CD8-positive, alpha-beta memory T cell (primary cell): ENCODE measurements around the gene RPL7A. TPM values are rescaled to one million over a fixed set of nuclear protein-coding genes. Genes with fewer than 3 reads are reported as not detected.
A peak's percentile ranks its signal among the peaks of the same experiment; 100 is the strongest.

Source experiments
- CTCF ChIA-PET: fragments of 350-600 bp; sonication (Branson Sonifier 250); formaldehyde crosslinking; loops from one replicate; lab custom pipeline; 2021; ENCODE audit warnings: antibody characterized with exemption; lab: Charles Lee
- POLR2A ChIA-PET: fragments of 350-600 bp; sonication (Branson Sonifier 250); formaldehyde crosslinking; loops from one replicate; lab custom pipeline; 2021; ENCODE audit warnings: antibody characterized with exemption; lab: Charles Lee
- DNase-seq, 5 donors: peaks; one replicate each; pipeline versions ENCODE4 v3.0.0 to v3.0.0-alpha.2; 2020 to 2022; ENCODE audit warnings: mixed read lengths in 1 of 5
- H3K27ac ChIP-seq: one replicate; pipeline ENCODE4 v1.7.0; 2013; ENCODE audit warnings: low read depth, mild to moderate bottlenecking, low read length, moderate library complexity
- H3K27me3 ChIP-seq: 2 replicates; pipeline ENCODE4 v1.7.0; 2013; ENCODE audit warnings: low read length, mild to moderate bottlenecking; ENCODE audit not compliant: insufficient read depth, poor library complexity, severe bottlenecking
- H3K36me3 ChIP-seq: 2 replicates; pipeline ENCODE4 v1.7.0; 2013; ENCODE audit warnings: mild to moderate bottlenecking, low read length, moderate library complexity; ENCODE audit not compliant: insufficient read depth
- H3K4me1 ChIP-seq: 2 replicates; pipeline ENCODE4 v1.7.0; 2013; ENCODE audit warnings: mild to moderate bottlenecking, low read length, moderate library complexity; ENCODE audit not compliant: insufficient read depth
- H3K4me3 ChIP-seq: 2 replicates; pipeline ENCODE4 v1.7.0; 2013; ENCODE audit warnings: mild to moderate bottlenecking, low read length
- H3K9me3 ChIP-seq: 2 replicates; pipeline ENCODE4 v1.7.0; 2013; ENCODE audit warnings: mild to moderate bottlenecking, low read length
- H3K27ac Mint-ChIP-seq, 8 donors: one replicate each; pipeline ENCODE4 v1.8.0; 2020 to 2021; ENCODE audit warnings: mixed read lengths in 8 of 8, mild to moderate bottlenecking in 6 of 8, inconsistent platforms in 3 of 8, moderate library complexity in 3 of 8
- H3K27me3 Mint-ChIP-seq, 2 donors: one replicate each; pipeline ENCODE4 v1.8.0; 2020 to 2021; ENCODE audit warnings: mixed read lengths in 2 of 2, mild to moderate bottlenecking in 1 of 2, moderate library complexity in 1 of 2
- H3K36me3 Mint-ChIP-seq, 3 donors: one replicate each; pipeline ENCODE4 v1.8.0; 2020 to 2021; ENCODE audit warnings: mixed read lengths in 3 of 3, inconsistent platforms in 1 of 3, mild to moderate bottlenecking in 1 of 3
- H3K4me1 Mint-ChIP-seq, 3 donors: one replicate each; pipeline ENCODE4 v1.8.0; 2020 to 2021; ENCODE audit warnings: mixed read lengths in 3 of 3, inconsistent platforms in 1 of 3, mild to moderate bottlenecking in 1 of 3
- H3K4me3 Mint-ChIP-seq, 7 donors: one replicate each; pipeline ENCODE4 v1.8.0; 2020 to 2021; ENCODE audit warnings: mixed read lengths in 7 of 7, mild to moderate bottlenecking in 6 of 7, moderate library complexity in 4 of 7, inconsistent platforms in 2 of 7
- H3K9me3 Mint-ChIP-seq, 5 donors: one replicate each; pipeline ENCODE4 v1.8.0; 2020 to 2022; ENCODE audit warnings: mixed read lengths in 5 of 5, mild to moderate bottlenecking in 3 of 5, moderate library complexity in 2 of 5, inconsistent platforms in 1 of 5
- polyA plus RNA-seq: library from polyadenylated mRNA; unstranded; fragments of 300-500 nt; fragmentation: Illumina TruSeq; gene quantifications from one replicate; pipeline ENCODE4 v1.2.3, GENCODE V29; 2021
- total RNA-seq, 2 experiments: library from RNA; stranded (reverse); gene quantifications; one replicate each; pipeline ENCODE4 v1.2.3, GENCODE V29; 2021

RPL7A gene
- total and polyA plus RNA-seq, 3 experiments from 2014 or later: 1,038 to 3,155 (median 3,139) TPM

DNA sequence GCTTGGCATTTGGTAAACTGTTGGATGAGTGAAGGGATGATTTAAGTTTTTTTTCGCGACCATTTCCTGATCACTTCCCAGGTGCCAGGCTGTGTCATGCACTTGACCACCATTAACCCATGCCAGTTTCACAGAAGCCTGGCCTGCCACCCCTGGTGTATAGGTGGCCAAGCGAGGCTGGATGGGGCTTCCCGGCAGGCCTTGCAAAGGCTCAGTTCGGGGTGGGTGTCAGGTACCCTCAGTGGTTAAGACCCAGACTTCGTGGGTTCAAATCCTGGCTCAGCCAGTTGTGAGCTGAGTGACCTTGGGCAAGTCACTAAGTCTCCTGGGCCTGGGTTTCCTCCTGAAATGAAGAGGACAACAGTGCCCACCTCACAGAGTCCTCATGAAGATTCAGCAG lies 2.4 kb upstream of the RPL7A start:
- H3K27ac ChIP-seq: no peak overlapping the region
- peaks cover 37 to 55% (median 40%) of the 10 kb centered on the region in 3 donors for H3K4me1 Mint-ChIP-seq
- DNase-seq: no peak
- H3K27ac Mint-ChIP-seq: peak overlapping the region in 1 of 8 donors; percentile 29
- peaks cover 37% of the 10 kb centered on the region for H3K36me3 ChIP-seq
- H3K27me3 ChIP-seq: no peaks in the 10 kb centered on the region
- H3K4me3 ChIP-seq: no peak overlapping the region
- peak overlapping the region in 4 of 7 donors; percentile 24 to 58 (median 45) for H3K4me3 Mint-ChIP-seq
- POLR2A ChIA-PET: interaction anchor here (1.2 kb wide), 1 partner anchor 10 kb away, joined by 3 read pairs; no protein-coding TSS in a partner anchor
- H3K4me1 ChIP-seq: peaks cover 32% of the 10 kb centered on the region
- CTCF ChIA-PET: interaction anchor here (1.6 to 6.1 kb wide), 2 partner anchors 11 to 27 kb away, joined by 8 to 47 read pairs; partner anchors contain the start of genes SURF1 and SURF2
- peaks cover 0 to 3% of the 10 kb centered on the region in 2 donors for H3K27me3 Mint-ChIP-seq
- H3K9me3 ChIP-seq: no peaks in the 10 kb centered on the region
- peaks cover 3 to 84% (median 11%) of the 10 kb centered on the region in 3 donors for H3K36me3 Mint-ChIP-seq
- H3K9me3 Mint-ChIP-seq: no peaks in the 10 kb centered on the region

DNA sequence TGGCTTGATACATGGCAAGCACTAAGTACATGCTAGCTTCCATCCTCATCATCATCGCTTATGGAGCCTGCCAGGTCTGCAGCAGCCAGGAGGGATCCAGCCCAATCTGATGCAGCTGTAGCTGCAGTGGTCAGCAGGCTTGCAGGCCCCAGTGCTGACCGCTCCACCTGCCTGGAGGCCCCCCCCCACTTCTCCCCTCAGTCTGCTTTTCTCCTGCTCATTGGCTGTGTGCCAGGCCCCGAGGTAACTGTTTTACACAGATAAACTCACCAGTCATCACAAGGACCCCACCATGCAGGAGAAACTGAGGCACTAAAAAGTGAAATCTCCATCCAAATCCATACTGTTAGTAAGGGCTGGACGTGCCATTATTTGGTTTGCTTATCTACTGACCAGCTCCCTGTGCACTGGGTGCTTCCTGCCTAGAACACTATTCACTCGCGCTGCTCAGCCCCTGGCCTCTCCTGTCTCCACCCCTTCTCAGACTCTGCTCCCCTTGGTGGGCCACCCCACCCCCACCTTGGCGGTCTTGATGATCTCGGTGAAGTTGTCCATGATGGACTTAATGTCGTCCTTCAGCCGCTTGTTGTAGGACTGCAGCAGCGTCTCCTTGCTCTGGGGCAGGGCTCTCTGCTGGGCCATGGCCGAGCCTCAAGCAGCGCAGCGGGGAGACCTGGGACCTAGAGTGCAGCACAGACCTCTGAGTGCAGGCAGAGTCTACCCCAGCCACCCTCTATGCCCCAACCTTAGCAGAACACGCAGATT lies 1.8 kb upstream of the RPL7A start:
- H3K27me3 ChIP-seq: no peaks in the 10 kb centered on the region
- H3K36me3 Mint-ChIP-seq: peaks cover 3 to 84% (median 8%) of the 10 kb centered on the region in 3 donors
- peaks cover 31 to 52% (median 34%) of the 10 kb centered on the region in 3 donors for H3K4me1 Mint-ChIP-seq
- H3K4me3 ChIP-seq: peak overlapping the region; percentile 78
- H3K9me3 ChIP-seq: no peaks in the 10 kb centered on the region
- H3K27me3 Mint-ChIP-seq: peaks cover 0 to 3% of the 10 kb centered on the region in 2 donors
- H3K36me3 ChIP-seq: peaks cover 43% of the 10 kb centered on the region
- no peaks in the 10 kb centered on the region for H3K9me3 Mint-ChIP-seq
- peaks cover 29% of the 10 kb centered on the region for H3K4me1 ChIP-seq
- POLR2A ChIA-PET: interaction anchor here (1.2 kb wide), 1 partner anchor 9 kb away, joined by 3 read pairs; no protein-coding TSS in a partner anchor
- H3K4me3 Mint-ChIP-seq: peak overlapping the region; percentile 87 to 100 (median 99)
- no peak overlapping the region for H3K27ac ChIP-seq
- DNase-seq: no peak
- peak overlapping the region in 7 of 8 donors; percentile 34 to 92 (median 82) for H3K27ac Mint-ChIP-seq
- CTCF ChIA-PET: interaction anchor here (1.6 to 6.1 kb wide), 2 partner anchors 10 to 26 kb away, joined by 8 to 47 read pairs; partner anchors contain the start of genes SURF1 and SURF2

DNA sequence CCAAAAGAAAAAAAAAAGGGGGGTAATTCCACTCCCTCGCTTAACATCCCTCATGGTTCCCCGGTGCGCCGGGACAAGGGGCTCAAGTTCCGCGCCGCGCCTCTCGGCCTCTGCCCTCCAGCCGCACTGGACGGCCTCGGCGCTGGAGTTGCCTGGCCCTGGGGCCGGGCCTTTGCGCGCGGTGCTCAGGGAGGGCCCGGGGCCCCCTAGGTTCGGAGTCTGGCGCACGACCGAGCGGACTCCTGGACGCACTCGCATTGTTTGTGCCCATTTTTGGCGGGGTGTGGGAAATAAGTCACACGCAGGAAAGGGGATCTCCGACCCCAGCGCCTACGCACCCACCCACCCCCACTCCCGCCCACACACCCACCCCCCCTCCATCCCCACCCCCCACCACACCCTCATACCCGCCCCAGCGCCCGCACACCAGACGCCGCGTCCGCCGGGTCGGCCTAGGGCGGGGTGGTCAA lies 468 bp upstream of the RPL7A start:
- CTCF ChIA-PET: interaction anchor here (0.8 to 6.1 kb wide), 6 partner anchors 9 to 57 kb away, joined by 3 to 47 read pairs (median 4); partner anchors contain the start of genes SURF1 and SURF2
- Histone ChIP-seq H3K4me3 (peak overlapping the region; percentile 99), H3K27me3 (no peaks in the 10 kb centered on the region), H3K36me3 (peaks cover 56% of the 10 kb centered on the region), H3K9me3 (no peaks in the 10 kb centered on the region), H3K4me1 (peaks cover 29% of the 10 kb centered on the region), H3K27ac (peak overlapping the region; percentile 92)
- Mint-ChIP-seq H3K27me3 (peaks cover 0 to 3% of the 10 kb centered on the region in 2 donors), H3K4me1 (peaks cover 29 to 47% (median 34%) of the 10 kb centered on the region in 3 donors), H3K36me3 (peaks cover 7 to 86% (median 16%) of the 10 kb centered on the region in 3 donors), H3K4me3 (peak overlapping the region; percentile 93 to 100 (median 99)), H3K27ac (peak overlapping the region in 7 of 8 donors; percentile 85 to 99 (median 93)), H3K9me3 (no peaks in the 10 kb centered on the region)
- POLR2A ChIA-PET: interaction anchor here (0.7 to 1.8 kb wide), 9 partner anchors 8 to 336 kb away, joined by 4 to 25 read pairs (median 7); partner anchors contain the start of genes STKLD1, SURF1 and SURF2
- peak in 3 of 5 donors; percentile 35 to 72 (median 45) for DNase-seq

DNA sequence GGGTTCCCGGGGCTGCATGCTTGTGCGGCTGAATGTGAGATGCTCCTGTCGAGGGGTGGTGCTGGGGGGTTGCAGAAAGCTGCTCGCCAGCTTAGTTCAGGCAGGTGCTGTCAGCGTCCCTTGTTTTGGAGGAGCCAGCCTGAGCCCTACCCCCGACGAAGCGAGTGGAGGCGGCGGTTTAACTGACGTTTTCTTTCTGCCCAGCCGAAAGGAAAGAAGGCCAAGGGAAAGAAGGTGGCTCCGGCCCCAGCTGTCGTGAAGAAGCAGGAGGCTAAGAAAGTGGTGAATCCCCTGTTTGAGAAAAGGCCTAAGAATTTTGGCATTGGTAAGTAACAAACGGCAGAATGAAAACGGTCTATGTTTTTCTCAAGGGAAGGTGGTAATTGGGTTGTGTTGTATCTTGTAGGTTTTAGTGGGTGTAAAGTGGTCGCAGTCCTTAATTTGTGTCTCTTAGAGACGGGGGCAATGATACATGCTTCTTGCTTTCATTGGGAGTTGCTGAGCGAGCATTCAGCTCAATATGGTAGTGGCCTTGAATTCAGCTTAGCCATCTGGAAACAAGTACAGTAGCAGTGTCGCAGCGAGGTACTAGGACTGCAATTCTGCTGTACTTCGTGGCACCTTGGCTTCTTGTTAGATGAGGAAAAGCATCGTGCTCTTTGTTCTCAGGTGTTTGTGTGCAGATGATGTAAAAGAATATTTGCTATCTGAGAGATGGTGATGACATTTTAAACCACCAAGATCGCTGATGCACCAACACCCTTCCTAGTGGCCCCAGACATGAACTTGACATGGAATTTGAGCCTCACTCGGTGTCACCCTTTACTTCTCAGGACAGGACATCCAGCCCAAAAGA lies 928 bp downstream of the RPL7A start:
- ChIA-PET CTCF (interaction anchor here (0.7 to 6.1 kb wide), 5 partner anchors 8 to 205 kb away, joined by 3 to 47 read pairs (median 3); partner anchors contain the start of genes SURF1 and SURF2), POLR2A (interaction anchor here (1.1 to 1.8 kb wide), 7 partner anchors 8 to 335 kb away, joined by 4 to 25 read pairs (median 7); partner anchors contain the start of genes STKLD1, SURF1 and SURF2)
- Mint-ChIP-seq H3K27me3 (peaks cover 0 to 3% of the 10 kb centered on the region in 2 donors), H3K4me3 (peak overlapping the region; percentile 93 to 100 (median 99)), H3K27ac (peak overlapping the region; percentile 89 to 99 (median 98)), H3K9me3 (no peaks in the 10 kb centered on the region), H3K4me1 (peaks cover 29 to 47% (median 40%) of the 10 kb centered on the region in 3 donors), H3K36me3 (peaks cover 7 to 85% (median 19%) of the 10 kb centered on the region in 3 donors)
- peak overlapping the region; percentile 92 for H3K27ac ChIP-seq
- no peaks in the 10 kb centered on the region for H3K9me3 ChIP-seq
- peaks cover 51% of the 10 kb centered on the region for H3K36me3 ChIP-seq
- H3K4me1 ChIP-seq: peaks cover 29% of the 10 kb centered on the region
- no peaks in the 10 kb centered on the region for H3K27me3 ChIP-seq
- peak overlapping the region; percentile 99 for H3K4me3 ChIP-seq
- no peak for DNase-seq

DNA sequence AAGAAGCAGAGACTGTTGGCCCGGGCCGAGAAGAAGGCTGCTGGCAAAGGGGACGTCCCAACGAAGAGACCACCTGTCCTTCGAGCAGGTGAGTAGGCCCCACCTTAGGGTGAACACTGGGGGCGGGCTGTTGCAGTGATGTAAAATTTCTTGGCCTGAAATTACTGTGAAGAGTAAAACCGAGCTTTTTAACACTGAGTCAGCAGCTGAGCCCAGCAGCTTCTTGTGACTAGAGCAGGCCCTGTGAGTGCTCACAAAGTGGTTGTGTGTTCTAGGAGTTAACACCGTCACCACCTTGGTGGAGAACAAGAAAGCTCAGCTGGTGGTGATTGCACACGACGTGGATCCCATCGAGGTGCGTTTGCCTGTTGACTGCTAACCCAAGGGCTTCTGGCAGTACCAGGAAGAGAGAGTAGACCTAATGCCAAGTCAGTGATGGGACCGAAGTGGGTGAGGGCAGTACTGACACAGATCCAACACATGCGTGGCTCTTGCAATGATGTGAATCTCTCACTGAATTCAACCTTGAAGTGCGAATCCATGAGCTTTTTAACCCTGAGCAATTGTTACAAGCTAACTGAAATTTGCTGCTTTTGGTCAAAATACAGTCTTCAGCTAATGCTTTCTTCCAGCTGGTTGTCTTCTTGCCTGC lies 2.1 kb downstream of the RPL7A start:
- H3K27ac Mint-ChIP-seq: peak overlapping the region in 7 of 8 donors; percentile 9 to 99 (median 93)
- peaks cover 7 to 77% (median 19%) of the 10 kb centered on the region in 3 donors for H3K36me3 Mint-ChIP-seq

DNA sequence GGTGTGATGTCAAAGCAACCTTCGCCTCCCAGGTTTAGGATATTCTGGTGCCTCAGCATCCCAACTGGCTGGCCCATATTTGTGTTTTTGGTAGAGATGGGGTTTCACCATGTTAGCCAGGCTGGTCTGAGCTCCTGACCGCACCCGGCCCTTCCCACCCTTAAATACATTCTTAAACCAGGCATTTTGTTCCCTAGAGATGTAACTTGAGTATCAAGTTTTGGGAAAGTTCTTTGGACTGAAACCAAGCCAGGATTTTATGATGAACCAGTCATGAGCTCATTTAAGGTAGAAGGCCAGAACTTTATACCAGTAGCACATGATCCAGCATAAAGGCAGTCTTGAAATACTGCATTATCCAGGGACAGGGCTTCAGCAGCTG lies 3.5 kb downstream of the RPL7A start:
- Mint-ChIP-seq H3K4me3 (peak overlapping the region in 2 of 7 donors; percentile 69 to 93), H3K27me3 (peaks cover 0 to 6% of the 10 kb centered on the region in 2 donors)
- CTCF ChIA-PET: interaction anchor here (6.1 kb wide), 1 partner anchor 21 kb away, joined by 47 read pairs; no protein-coding TSS in a partner anchor

More for the DNA sequence above, 2.1 kb downstream of the RPL7A start:
- H3K27me3 Mint-ChIP-seq: peaks cover 0 to 3% of the 10 kb centered on the region in 2 donors
- Histone ChIP-seq H3K4me1 (peaks cover 37% of the 10 kb centered on the region), H3K27ac (no peak overlapping the region), H3K9me3 (no peaks in the 10 kb centered on the region), H3K36me3 (peaks cover 46% of the 10 kb centered on the region), H3K27me3 (no peaks in the 10 kb centered on the region), H3K4me3 (no peak overlapping the region)
- H3K4me3 Mint-ChIP-seq: peak overlapping the region in 6 of 7 donors; percentile 11 to 93 (median 45)
- ChIA-PET CTCF (interaction anchor here (0.7 to 6.1 kb wide), 3 partner anchors 22 to 55 kb away, joined by 3 to 47 read pairs (median 4); no protein-coding TSS in a partner anchor), POLR2A (interaction anchor here (0.6 to 1.1 kb wide), 2 partner anchors 21 to 51 kb away, joined by 3 to 8 read pairs; no protein-coding TSS in a partner anchor)
- no peaks in the 10 kb centered on the region for H3K9me3 Mint-ChIP-seq
- H3K4me1 Mint-ChIP-seq: peaks cover 29 to 54% (median 44%) of the 10 kb centered on the region in 3 donors
- DNase-seq: no peak

More for the DNA sequence above, 3.5 kb downstream of the RPL7A start:
- no peak overlapping the region for H3K4me3 ChIP-seq
- H3K4me1 Mint-ChIP-seq: peaks cover 29 to 52% (median 37%) of the 10 kb centered on the region in 3 donors
- no peak overlapping the region for H3K27ac ChIP-seq
- H3K9me3 ChIP-seq: no peaks in the 10 kb centered on the region
- POLR2A ChIA-PET: interaction anchor here (1.2 kb wide), 1 partner anchor 21 kb away, joined by 3 read pairs; no protein-coding TSS in a partner anchor
- H3K36me3 Mint-ChIP-seq: peaks cover 7 to 68% (median 19%) of the 10 kb centered on the region in 3 donors
- DNase-seq: no peak
- peak overlapping the region in 1 of 8 donors; percentile 14 for H3K27ac Mint-ChIP-seq
- peaks cover 35% of the 10 kb centered on the region for H3K4me1 ChIP-seq
- no peaks in the 10 kb centered on the region for H3K27me3 ChIP-seq
- peaks cover 46% of the 10 kb centered on the region for H3K36me3 ChIP-seq
- no peaks in the 10 kb centered on the region for H3K9me3 Mint-ChIP-seq
